ENCODE measurements around the gene STX1A. TPM values are rescaled to one million over a fixed set of nuclear protein-coding genes. Genes with fewer than 3 reads are reported as not detected.

STX1A gene
- total and polyA plus RNA-seq, 4 donors: 2.6 to 14.7 (median 11.8) TPM

GRCh38 chr7:73746378-73746777 is 26.9 kb upstream of the STX1A start:
- intact Hi-C loops (cut with DNase I): no loop called here

DNA sequence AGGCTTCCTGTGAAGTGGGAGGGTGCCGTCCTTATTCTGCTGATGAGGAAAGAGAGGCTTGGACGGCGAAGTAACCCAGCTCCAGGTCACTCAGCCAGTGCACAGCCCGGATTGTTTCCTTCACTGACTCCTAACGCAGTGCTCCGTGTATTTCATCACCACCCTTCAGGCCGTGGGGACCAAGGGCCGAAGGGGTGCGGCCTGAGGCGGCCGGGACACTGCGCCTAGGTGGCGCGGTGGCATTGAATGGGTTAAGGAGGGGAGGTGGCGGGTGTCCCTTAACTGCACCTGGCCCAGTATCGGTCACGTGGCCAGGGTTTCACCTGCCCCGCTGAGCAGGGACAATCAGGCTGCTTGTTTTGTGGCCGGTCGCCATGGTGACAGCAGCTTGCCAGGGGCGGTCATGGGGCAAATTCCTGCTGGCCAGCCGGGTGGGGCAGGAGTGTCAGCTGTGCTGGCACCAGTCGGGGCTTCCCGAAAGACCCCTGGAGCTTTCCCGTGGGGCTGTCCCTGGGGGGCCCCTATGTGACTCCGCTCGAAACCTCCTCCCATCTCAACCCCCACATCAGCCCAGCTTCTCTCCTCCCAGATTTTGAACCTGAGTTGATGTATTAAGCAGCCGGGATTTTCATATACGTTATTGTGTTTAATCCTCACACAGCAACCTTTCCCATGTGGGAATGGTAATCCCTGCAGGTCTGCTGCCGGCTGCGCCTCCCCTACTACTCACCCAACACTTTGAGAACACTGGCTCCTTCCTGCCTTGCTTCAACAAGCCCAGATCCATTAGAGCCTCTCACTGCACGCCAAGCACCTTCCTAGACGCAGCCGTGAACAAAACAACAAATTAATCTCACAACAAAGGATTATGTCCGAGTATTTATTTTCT is 23.5 kb upstream of the STX1A start:
- Histone ChIP-seq H3K4me3 (ENCODE audit: low read length in 2 of 2) (no peak overlapping the region), H3K36me3 (ENCODE audit: control insufficient read depth in 1 of 2, insufficient read depth in 2 of 2, low read length in 1 of 2) (no peaks in the 10 kb centered on the region), H3K4me1 (ENCODE audit: control insufficient read depth in 1 of 2, insufficient read depth in 2 of 2, low read length in 2 of 2) (no peaks in the 10 kb centered on the region), H3K9me3 (ENCODE audit: control insufficient read depth, low read length) (no peaks in the 10 kb centered on the region), H3K27ac (ENCODE audit: low read depth in 1 of 2, low read length in 2 of 2) (no peak overlapping the region), H3K27me3 (ENCODE audit: control insufficient read depth in 1 of 2, insufficient read depth in 2 of 2, low read length in 1 of 2) (no peaks in the 10 kb centered on the region)
- intact Hi-C loops (cut with DNase I): loop anchor here in 1 of 2 donors (5.0 kb wide), 1 partner anchor 99 kb away; the partner anchor contains the start of gene METTL27
- 49 to 55% methylated on average over 35 of the region's 35 CpGs for WGBS, 2 donors
- peak; percentile 57 to 80 for DNase-seq
- ATAC-seq (ENCODE audit: low FRiP score): no peak

More at GRCh38 chr7:73746378-73746777, 26.9 kb upstream of the STX1A start:
- ATAC-seq (ENCODE audit: low FRiP score) (no peak), DNase-seq (no peak)
- no peaks in the 10 kb centered on the region for H3K27me3 ChIP-seq (ENCODE audit: control insufficient read depth in 1 of 2, insufficient read depth in 2 of 2, low read length in 1 of 2)
- no peaks in the 10 kb centered on the region for H3K9me3 ChIP-seq (ENCODE audit: control insufficient read depth, low read length)
- H3K4me3 ChIP-seq (ENCODE audit: low read length in 2 of 2): no peak overlapping the region
- no peaks in the 10 kb centered on the region for H3K36me3 ChIP-seq (ENCODE audit: control insufficient read depth in 1 of 2, insufficient read depth in 2 of 2, low read length in 1 of 2)
- H3K4me1 ChIP-seq (ENCODE audit: control insufficient read depth in 1 of 2, insufficient read depth in 2 of 2, low read length in 2 of 2): no peaks in the 10 kb centered on the region
- 8 to 14% methylated on average over 4 of the region's 4 CpGs for WGBS, 2 donors
- peak overlapping the region in 1 of 2 donors; percentile 38 for H3K27ac ChIP-seq (ENCODE audit: low read depth in 1 of 2, low read length in 2 of 2)

DNA sequence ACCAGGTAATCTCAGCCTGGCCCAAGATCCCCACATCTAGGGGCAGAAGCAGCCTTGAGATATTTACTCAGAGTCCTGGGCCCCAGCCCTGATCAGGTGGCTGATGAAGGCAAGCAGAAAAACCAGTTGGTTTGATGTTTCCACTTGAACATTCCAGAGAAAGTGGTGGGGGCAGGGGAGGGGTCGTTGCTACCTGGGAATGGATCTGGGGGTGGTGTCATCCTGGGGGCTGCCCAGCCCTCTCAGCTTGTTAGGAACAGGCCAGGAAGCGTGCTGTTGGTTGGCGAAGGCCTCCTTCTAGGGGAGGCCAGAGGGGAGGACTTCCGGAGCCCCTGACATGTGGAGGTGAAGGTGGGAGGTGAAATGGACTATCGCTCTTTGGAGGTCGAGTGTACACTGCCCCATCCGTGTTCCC is 22.9 kb upstream of the STX1A start:
- Histone ChIP-seq H3K27ac (ENCODE audit: low read depth in 1 of 2, low read length in 2 of 2) (no peak overlapping the region), H3K4me3 (ENCODE audit: low read length in 2 of 2) (no peak overlapping the region), H3K27me3 (ENCODE audit: control insufficient read depth in 1 of 2, insufficient read depth in 2 of 2, low read length in 1 of 2) (no peaks in the 10 kb centered on the region), H3K4me1 (ENCODE audit: control insufficient read depth in 1 of 2, insufficient read depth in 2 of 2, low read length in 2 of 2) (no peaks in the 10 kb centered on the region), H3K36me3 (ENCODE audit: control insufficient read depth in 1 of 2, insufficient read depth in 2 of 2, low read length in 1 of 2) (no peaks in the 10 kb centered on the region), H3K9me3 (ENCODE audit: control insufficient read depth, low read length) (no peaks in the 10 kb centered on the region)
- intact Hi-C loops (cut with DNase I): loop anchor here in 1 of 2 donors (5.0 kb wide), 1 partner anchor 100 kb away; the partner anchor contains the start of gene METTL27
- WGBS, 2 donors: 64 to 72% methylated on average over 7 of the region's 7 CpGs
- ATAC-seq (ENCODE audit: low FRiP score) (no peak), DNase-seq (no peak)

GRCh38 chr7:73741600-73741999 is 22.1 kb upstream of the STX1A start:
- 94 to 96% methylated on average over 5 of the region's 5 CpGs for WGBS, 2 donors
- Histone ChIP-seq H3K4me1 (ENCODE audit: control insufficient read depth in 1 of 2, insufficient read depth in 2 of 2, low read length in 2 of 2) (no peaks in the 10 kb centered on the region), H3K9me3 (ENCODE audit: control insufficient read depth, low read length) (no peaks in the 10 kb centered on the region), H3K4me3 (ENCODE audit: low read length in 2 of 2) (no peak overlapping the region), H3K36me3 (ENCODE audit: control insufficient read depth in 1 of 2, insufficient read depth in 2 of 2, low read length in 1 of 2) (no peaks in the 10 kb centered on the region), H3K27ac (ENCODE audit: low read depth in 1 of 2, low read length in 2 of 2) (no peak overlapping the region), H3K27me3 (ENCODE audit: control insufficient read depth in 1 of 2, insufficient read depth in 2 of 2, low read length in 1 of 2) (no peaks in the 10 kb centered on the region)
- intact Hi-C loops (cut with DNase I): loop anchor here in 1 of 2 donors (5.0 kb wide), 1 partner anchor 101 kb away; the partner anchor contains the start of gene METTL27
- DNase-seq (no peak), ATAC-seq (ENCODE audit: low FRiP score) (no peak)

DNA sequence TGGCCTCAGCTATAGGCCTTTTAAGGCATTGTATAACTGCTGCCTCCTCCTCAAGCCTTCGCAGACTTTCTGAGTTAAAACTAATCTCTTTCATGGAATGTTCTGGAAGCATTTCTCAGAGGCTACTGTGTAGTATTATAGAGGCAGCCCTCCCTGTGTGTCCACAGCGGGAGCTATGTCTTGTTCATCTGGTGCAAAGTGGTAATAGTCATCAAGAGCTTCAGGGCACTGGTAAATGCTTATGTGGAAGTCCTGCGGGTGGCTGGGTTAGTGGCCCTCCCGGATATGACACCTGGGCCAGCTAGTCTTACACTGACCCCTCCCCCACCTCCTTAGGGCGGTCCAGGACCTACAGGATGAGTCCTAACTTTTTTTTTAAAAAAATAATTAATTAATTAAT is 21.3 kb upstream of the STX1A start:
- H3K9me3 ChIP-seq (ENCODE audit: control insufficient read depth, low read length): no peaks in the 10 kb centered on the region
- intact Hi-C loops (cut with DNase I): loop anchor here in 1 of 2 donors (5.0 kb wide), 1 partner anchor 102 kb away; the partner anchor contains the start of gene METTL27
- ATAC-seq (ENCODE audit: low FRiP score) (no peak), DNase-seq (no peak)
- H3K4me1 ChIP-seq (ENCODE audit: control insufficient read depth in 1 of 2, insufficient read depth in 2 of 2, low read length in 2 of 2): no peaks in the 10 kb centered on the region
- no peak overlapping the region for H3K4me3 ChIP-seq (ENCODE audit: low read length in 2 of 2)
- H3K36me3 ChIP-seq (ENCODE audit: control insufficient read depth in 1 of 2, insufficient read depth in 2 of 2, low read length in 1 of 2): peaks cover 0 to 2% of the 10 kb centered on the region in 2 donors
- no peak overlapping the region for H3K27ac ChIP-seq (ENCODE audit: low read depth in 1 of 2, low read length in 2 of 2)
- 81 to 85% methylated on average over 5 of the region's 5 CpGs for WGBS, 2 donors
- H3K27me3 ChIP-seq (ENCODE audit: control insufficient read depth in 1 of 2, insufficient read depth in 2 of 2, low read length in 1 of 2): no peaks in the 10 kb centered on the region

DNA sequence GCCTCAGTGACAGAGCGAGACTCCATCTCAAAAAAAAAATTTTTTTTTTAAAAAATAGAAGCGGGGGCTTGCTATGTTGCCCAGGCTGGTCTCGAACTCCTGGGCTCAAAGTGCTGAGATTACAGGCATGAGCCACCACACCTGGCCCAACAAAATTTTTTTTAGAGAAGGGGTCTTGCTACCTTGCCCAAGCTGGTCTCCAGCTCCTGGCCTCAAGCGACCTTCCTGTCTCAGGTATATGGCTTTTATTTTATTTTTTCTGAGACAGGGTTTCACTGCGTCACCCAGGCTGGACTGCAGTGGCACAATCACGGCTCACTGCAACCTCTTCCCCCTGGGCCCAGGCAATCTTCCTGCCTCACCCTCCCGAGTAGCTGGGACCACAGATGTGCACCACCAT is 20.7 kb upstream of the STX1A start:
- ATAC-seq (ENCODE audit: low FRiP score) (no peak), DNase-seq (no peak)
- WGBS, 2 donors: 91 to 92% methylated on average over 7 of the region's 7 CpGs
- H3K4me1 ChIP-seq (ENCODE audit: control insufficient read depth in 1 of 2, insufficient read depth in 2 of 2, low read length in 2 of 2): no peaks in the 10 kb centered on the region
- H3K36me3 ChIP-seq (ENCODE audit: control insufficient read depth in 1 of 2, insufficient read depth in 2 of 2, low read length in 1 of 2): peaks cover 0 to 2% of the 10 kb centered on the region in 2 donors
- H3K27me3 ChIP-seq (ENCODE audit: control insufficient read depth in 1 of 2, insufficient read depth in 2 of 2, low read length in 1 of 2): no peaks in the 10 kb centered on the region
- intact Hi-C loops (cut with DNase I): loop anchor here in 1 of 2 donors (5.0 kb wide), 1 partner anchor 102 kb away; the partner anchor contains the start of gene METTL27
- H3K9me3 ChIP-seq (ENCODE audit: control insufficient read depth, low read length): no peaks in the 10 kb centered on the region
- no peak overlapping the region for H3K27ac ChIP-seq (ENCODE audit: low read depth in 1 of 2, low read length in 2 of 2)
- no peak overlapping the region for H3K4me3 ChIP-seq (ENCODE audit: low read length in 2 of 2)

GRCh38 chr7:73739387-73739767 is 19.9 kb upstream of the STX1A start:
- H3K36me3 ChIP-seq (ENCODE audit: control insufficient read depth in 1 of 2, insufficient read depth in 2 of 2, low read length in 1 of 2): peaks cover 0 to 2% of the 10 kb centered on the region in 2 donors
- peak overlapping the region; percentile 3 to 23 for H3K4me3 ChIP-seq (ENCODE audit: low read length in 2 of 2)
- no peaks in the 10 kb centered on the region for H3K9me3 ChIP-seq (ENCODE audit: control insufficient read depth, low read length)
- peak overlapping the region in 1 of 2 donors; percentile 84 for H3K27ac ChIP-seq (ENCODE audit: low read depth in 1 of 2, low read length in 2 of 2)
- DNase-seq (no peak), ATAC-seq (ENCODE audit: low FRiP score) (no peak)
- intact Hi-C loops (cut with DNase I): no loop called here
- H3K4me1 ChIP-seq (ENCODE audit: control insufficient read depth in 1 of 2, insufficient read depth in 2 of 2, low read length in 2 of 2): no peaks in the 10 kb centered on the region
- 43% methylated on average over 13 of the region's 13 CpGs for WGBS, 2 donors
- no peaks in the 10 kb centered on the region for H3K27me3 ChIP-seq (ENCODE audit: control insufficient read depth in 1 of 2, insufficient read depth in 2 of 2, low read length in 1 of 2)

DNA sequence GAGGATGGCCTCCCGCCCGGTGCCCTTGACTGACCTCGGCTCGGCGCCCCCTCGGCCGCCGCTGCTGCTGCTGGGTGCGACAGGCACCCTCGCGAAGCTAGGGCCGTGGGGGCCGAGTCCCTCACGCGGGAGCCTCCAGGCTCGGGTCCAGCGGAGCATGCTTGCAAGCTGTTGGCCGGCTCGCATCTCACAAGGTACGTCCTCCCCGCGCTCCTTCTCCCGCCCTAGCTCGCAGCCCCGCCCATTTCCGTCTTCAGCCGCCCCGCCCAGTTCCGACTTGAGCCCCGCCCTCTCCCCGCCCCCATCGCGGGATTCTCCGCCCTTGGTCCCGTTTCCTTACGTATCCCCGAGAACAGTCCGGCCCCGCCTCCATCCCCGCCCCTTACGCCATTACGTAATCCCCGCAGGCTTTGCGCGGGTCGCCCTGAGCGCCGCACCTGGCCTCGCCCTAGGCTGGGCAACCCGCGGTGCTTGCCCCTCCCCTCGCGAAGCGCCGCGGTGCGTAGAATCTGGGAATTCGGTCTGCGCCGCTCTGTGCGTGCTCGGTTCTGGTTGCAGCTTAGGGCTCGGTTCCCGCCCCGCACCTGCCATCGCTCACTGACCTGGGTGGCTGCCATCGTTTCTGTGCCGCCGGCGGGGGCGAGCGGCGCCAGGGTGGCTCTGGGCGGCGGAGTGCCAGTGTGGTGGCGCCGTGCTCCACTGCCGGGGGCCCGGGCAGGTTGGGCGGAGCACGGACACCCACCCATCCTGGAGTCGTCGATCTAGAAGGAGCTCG is 19.3 kb upstream of the STX1A start, which contains the start of gene ABHD11:
Gene ABHD11 (minus strand): TSS at position 191 of the 775 bp plus-strand sequence. CDS start 32 bp downstream, at position 159.
- Histone ChIP-seq H3K36me3 (ENCODE audit: control insufficient read depth in 1 of 2, insufficient read depth in 2 of 2, low read length in 1 of 2) (peaks cover 0 to 2% of the 10 kb centered on the region in 2 donors), H3K27me3 (ENCODE audit: control insufficient read depth in 1 of 2, insufficient read depth in 2 of 2, low read length in 1 of 2) (no peaks in the 10 kb centered on the region), H3K9me3 (ENCODE audit: control insufficient read depth, low read length) (no peaks in the 10 kb centered on the region), H3K27ac (ENCODE audit: low read depth in 1 of 2, low read length in 2 of 2) (peak within 1 kb of the TSS in 1 of 2 donors; percentile 84), H3K4me3 (ENCODE audit: low read length in 2 of 2) (peak within 1 kb of the TSS; percentile 42 to 56), H3K4me1 (ENCODE audit: control insufficient read depth in 1 of 2, insufficient read depth in 2 of 2, low read length in 2 of 2) (no peaks in the 10 kb centered on the region)
- DNase-seq (peak; percentile 97 to 99), ATAC-seq (ENCODE audit: low FRiP score) (peak; percentile 97)
- intact Hi-C loops (cut with DNase I): no loop called here
- 0% methylated on average over 64 to 84 of the region's 84 CpGs for WGBS, 2 donors
